HepG2 (cell line): ENCODE data around the gene SAMM50. TPM values are rescaled to one million over a fixed set of nuclear protein-coding genes. Genes with fewer than 3 reads are reported as not detected.

Experiments
- ARID5B ChIP-seq: IDR thresholded peaks from 2 replicates; pipeline ENCODE4 v1.4.0; 2020; ENCODE audit warnings: mild to moderate bottlenecking, missing genetic modification reagents
- EED ChIP-seq: sonication (generic); formaldehyde crosslinking; IDR thresholded peaks from 2 replicates; pipeline ENCODE4 v1.5.0; 2020; ENCODE audit warnings: mild to moderate bottlenecking, missing genetic modification reagents
- EHMT2 ChIP-seq: fragments of 200-600 bp; sonication (generic); IDR thresholded peaks from 2 replicates; pipeline ENCODE4 v1.7.0; 2017; ENCODE audit warnings: antibody characterized with exemption, low read depth, low read length, borderline replicate concordance
- ETV6 ChIP-seq: sonication (generic); formaldehyde crosslinking; conservative IDR thresholded peaks from 2 replicates; pipeline ENCODE4 v1.4.0; 2020; ENCODE audit warnings: missing genetic modification reagents
- HINFP ChIP-seq: sonication (generic); formaldehyde crosslinking; IDR thresholded peaks from 2 replicates; pipeline ENCODE4 v1.4.0; 2020; ENCODE audit warnings: low read depth, mild to moderate bottlenecking, missing genetic modification reagents
- HNF1B ChIP-seq: sonication (generic); formaldehyde crosslinking; IDR thresholded peaks from 2 replicates; pipeline ENCODE4 v1.5.1; 2020; ENCODE audit warnings: mild to moderate bottlenecking, moderate library complexity, missing genetic modification reagents
- NCOA5 ChIP-seq: sonication (generic); formaldehyde crosslinking; IDR thresholded peaks from 2 replicates; pipeline ENCODE4 v1.4.0; 2020; ENCODE audit warnings: missing genetic modification reagents
- PRMT3 ChIP-seq: sonication (generic); formaldehyde crosslinking; IDR thresholded peaks from 2 replicates; pipeline ENCODE4 v1.8.1; 2022; ENCODE audit warnings: low read depth, mild to moderate bottlenecking, moderate library complexity, missing genetic modification reagents, borderline replicate concordance
- RARG ChIP-seq: sonication (generic); formaldehyde crosslinking; IDR thresholded peaks from 2 replicates; pipeline ENCODE4 v1.4.0; 2020; ENCODE audit warnings: low read depth, mild to moderate bottlenecking, missing genetic modification reagents
- RFX1 ChIP-seq: fragments of 450-650 bp; IDR thresholded peaks from 2 replicates; pipeline ENCODE4 v1.6.1; 2017
- SMARCE1 ChIP-seq: fragments of 450-650 bp; IDR thresholded peaks from 2 replicates; pipeline ENCODE4 v1.6.1; 2017; ENCODE audit warnings: borderline replicate concordance
- SOX5 ChIP-seq: IDR thresholded peaks from 2 replicates; pipeline ENCODE4 v1.6.1; 2016; ENCODE audit warnings: borderline replicate concordance
- SRSF1 ChIP-seq: fragments of 200-400 bp; formaldehyde crosslinking; optimal IDR thresholded peaks from 2 replicates; pipeline ENCODE3; 2017; ENCODE audit warnings: mild to moderate bottlenecking, low read depth, low read length, moderate library complexity
- ZMYM4 ChIP-seq: sonication (generic); formaldehyde crosslinking; IDR thresholded peaks from 2 replicates; pipeline ENCODE4 v1.8.1; 2023; ENCODE audit warnings: mild to moderate bottlenecking, missing genetic modification reagents
- ZNF367 ChIP-seq: sonication (generic); formaldehyde crosslinking; IDR thresholded peaks from 2 replicates; pipeline ENCODE4 v1.4.0; 2020; ENCODE audit warnings: missing genetic modification reagents, borderline replicate concordance
- ZNF572 ChIP-seq: sonication (generic); formaldehyde crosslinking; IDR thresholded peaks from 2 replicates; pipeline ENCODE4 v1.5.1; 2020; ENCODE audit warnings: mild to moderate bottlenecking, missing genetic modification reagents
- polyA plus RNA-seq, 8 experiments: library from polyadenylated mRNA; depleted of rRNA in 3 of 8; stranded (reverse) in 7 of 8; unstranded in 1 of 8; fragments of >200 nt; fragmentation: Illumina TruSeq in 4 of 8; extraction: Trizol in 4 of 8; gene quantifications; 2 replicates each; pipeline versions ENCODE4 v1.2.1 to v1.2.3, GENCODE V29; 2011 to 2016; ENCODE audit warnings: low read depth in 4 of 8, missing spikeins in 1 of 8, mixed read lengths in 1 of 8; ENCODE audit not compliant: insufficient read depth in 1 of 8
- total RNA-seq, 5 experiments: library from RNA; depleted of rRNA; stranded (reverse); fragments of >200 nt; fragmentation: Illumina TruSeq; extraction: Trizol; gene quantifications; 2 replicates each; pipeline ENCODE4 v1.2.3, GENCODE V29; 2016; ENCODE audit warnings: low read depth in 1 of 5

The SAMM50 gene
- total and polyA plus RNA-seq, 2 of the 13 experiments (the other 11 are each of a cell fraction or from before 2014, with no cell fraction given), result 34.7 to 63.4 TPM

GRCh38 chr22:43923631-43924464, 31.4 kb upstream of the SAMM50 start, which contains the start of gene PNPLA3 (continued):
- 0 out of 2 replicates have a peak, but pooled peaks have one; percentile 31 for TF ChIP-seq EED (CRISPR knock-in tag)
- TF ChIP-seq ARID5B (CRISPR knock-in tag), result peak; percentile 29; the same call in 1 of the 2 replicates
- peak; percentile 83; the same call in 1 of the 2 replicates for TF ChIP-seq NCOA5 (CRISPR knock-in tag)
- peak; percentile 61 for TF ChIP-seq ETV6 (CRISPR knock-in tag)
- TF ChIP-seq RFX1, result no peak
- TF ChIP-seq ZMYM4 (CRISPR knock-in tag), result peak; percentile 80
- peak; percentile 25; the same call in 1 of the 2 replicates for TF ChIP-seq HINFP (CRISPR knock-in tag)
- TF ChIP-seq HNF1B (CRISPR knock-in tag), result 0 out of 2 replicates have a peak, but pooled peaks have one; percentile 10
- peak; percentile 54; the same call in 1 of the 2 replicates for TF ChIP-seq ZNF367 (CRISPR knock-in tag)
- TF ChIP-seq RARG (CRISPR knock-in tag), result no peak
- TF ChIP-seq PRMT3 (CRISPR knock-in tag), result no peak
- no peak for TF ChIP-seq SMARCE1
- TF ChIP-seq SRSF1, result peak; percentile 65
- TF ChIP-seq ZNF572 (CRISPR knock-in tag), result 0 out of 2 replicates have a peak, but pooled peaks have one; percentile 20
- peak; percentile 12; the same call in 1 of the 2 replicates for TF ChIP-seq SOX5 (CRISPR knock-in tag)
- TF ChIP-seq EHMT2, result no peak
